Psoas muscle (tissue), 8 donors: ENCODE measurements around the gene CDH4. TPM values are rescaled to one million over a fixed set of nuclear protein-coding genes. Genes with fewer than 3 reads are reported as not detected.

Experiments used
- ATAC-seq, 4 donors: fragments of 200-7000 bp; cut with Tn5 transposase; one replicate each; pipeline ENCODE4 v1.9.1; 2020; ENCODE audit warnings: moderate library complexity in 3 of 4, mild to moderate bottlenecking in 2 of 4
- DNase-seq, 2 donors: peaks; one replicate each; pipeline ENCODE4 v3.0.0-alpha.2; 2020
- H3K27ac ChIP-seq: fragments of 200-600 bp; one replicate; pipeline ENCODE4 v1.8.0; 2022
- H3K27me3 ChIP-seq, 3 donors: fragments of 200-600 bp in 1 of 3; one replicate each; pipeline versions ENCODE4 v1.6.1 to v1.8.0; 2013 to 2022; ENCODE audit warnings: low read length in 2 of 3, mild to moderate bottlenecking in 2 of 3, moderate library complexity in 1 of 3; ENCODE audit not compliant: insufficient read depth in 3 of 3
- H3K36me3 ChIP-seq, 2 donors: fragments of 200-600 bp in 1 of 2; one replicate each; pipeline versions ENCODE4 v1.6.1 to v1.8.0; 2013 to 2022; ENCODE audit warnings: low read depth in 1 of 2, mild to moderate bottlenecking in 1 of 2, moderate library complexity in 1 of 2; ENCODE audit not compliant: insufficient read depth in 1 of 2
- H3K4me1 ChIP-seq: fragments of 200-600 bp; one replicate; pipeline ENCODE4 v1.8.0; 2022
- H3K4me3 ChIP-seq: fragments of 200-600 bp; one replicate; pipeline ENCODE4 v1.8.0; 2022; ENCODE audit warnings: mild to moderate bottlenecking
- H3K9me3 ChIP-seq: fragments of 200-600 bp; one replicate; pipeline ENCODE4 v1.8.0; 2022
- WGBS, 3 donors: extraction: QIAGEN DNeasy Blood & Tissue Kit; methylation state at CpG; one replicate each; pipeline versions ENCODE4 v1.1.6 to v1.1.7; 2013; 5-methylcytosine and 5-hydroxymethylcytosine counted together
- intact Hi-C, 2 donors: fragments of 100-400 bp; cut with DNase I; formaldehyde crosslinking; loops; one replicate each; pipeline versions ENCODE4 v1.11.0 to v1.14.2; 2022
- polyA plus RNA-seq, 3 donors: library from polyadenylated mRNA; stranded (reverse); fragments of 200-250 nt; gene quantifications; one replicate each; pipeline ENCODE4 v1.2.3, GENCODE V29; 2013
- total RNA-seq, 4 donors: library from RNA; stranded (reverse); fragmentation: NEBNext Ultra II Directional in 2 of 4; extraction: Animal tissue kit (Norgen Biotek cat#: 25700) in 2 of 4; gene quantifications; one replicate each; pipeline versions ENCODE4 v1.2.1 to v1.2.4, GENCODE V29; 2021 to 2023
- TF ChIP-seq, protein P1 (sequence below): fragments of 200-600 bp; IDR thresholded peaks from one replicate; pipeline ENCODE4 v1.8.0; 2022; ENCODE audit warnings: antibody characterized with exemption
- donor health status: healthy with polysubstance abuse.
- donor health status: DM: no; HTN: no; CAD: no; lungs with moderate emphysema.
- donor health status: Bipolar disorder and iron deficiency.
- donor health status: healthy.
- donor health status: DM: yes; HTN: yes; CAD: no.
- donor health status: DM: no; HTN: no; CAD: no.
- donor health status: DM: no; HTN: no; CAD: no.
- donor health status: DM: yes; HTN: yes; CAD: no.

Gene CDH4
- total and polyA plus RNA-seq, 7 donors = 0.26 to 1.0 (median 0.34) TPM

DNA sequence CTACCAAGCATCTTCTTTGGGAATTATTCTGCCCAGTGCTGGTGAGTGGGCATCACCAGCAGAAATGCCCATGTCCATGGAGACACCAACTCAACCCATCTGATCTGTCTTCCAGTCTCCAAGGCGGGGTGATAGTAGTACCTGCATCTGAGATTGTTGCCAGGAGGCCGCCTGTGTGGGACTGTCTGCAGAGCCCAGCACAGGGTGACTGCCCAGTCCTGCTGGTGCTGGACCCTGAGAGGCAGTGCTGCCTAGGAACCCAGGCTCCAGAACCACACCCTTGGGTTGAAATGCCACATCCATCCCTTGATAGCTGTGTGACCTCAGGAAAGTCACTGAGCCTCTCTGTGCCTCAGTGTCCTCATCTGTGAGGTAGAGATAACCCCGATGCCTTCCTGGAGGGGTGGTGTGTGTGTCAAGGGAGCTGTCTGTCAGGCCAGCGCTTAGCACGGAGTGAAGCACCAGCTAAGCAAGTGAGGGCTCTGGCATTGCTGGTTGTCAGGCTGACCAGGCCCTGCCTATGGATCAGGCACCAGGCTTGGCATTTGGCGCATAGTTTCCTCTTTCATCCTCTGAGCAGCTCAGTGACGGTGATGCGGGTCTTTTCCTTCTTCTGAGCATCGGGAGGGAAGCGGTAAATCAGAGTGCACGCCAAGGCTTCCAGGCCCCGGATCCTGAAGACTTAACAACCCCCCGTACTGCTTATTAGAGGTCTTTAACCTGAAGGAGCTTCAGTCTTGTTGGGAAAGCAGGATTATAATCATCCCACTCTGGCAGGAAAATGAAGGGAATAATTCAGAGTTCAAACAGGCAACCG, 268.2 kb downstream of the CDH4 start:
- Histone ChIP-seq H3K27ac (no peak overlapping the region), H3K36me3 (no peaks in the 10 kb centered on the region), H3K9me3 (no peaks in the 10 kb centered on the region), H3K4me1 (no peaks in the 10 kb centered on the region), H3K27me3 (no peaks in the 10 kb centered on the region), H3K4me3 (no peak overlapping the region)
- WGBS, 3 donors = 81 to 85% (median 83%) methylated on average over 14 of the region's 14 CpGs
- intact Hi-C loops = no loop called here
- TF ChIP-seq, protein P1, sequence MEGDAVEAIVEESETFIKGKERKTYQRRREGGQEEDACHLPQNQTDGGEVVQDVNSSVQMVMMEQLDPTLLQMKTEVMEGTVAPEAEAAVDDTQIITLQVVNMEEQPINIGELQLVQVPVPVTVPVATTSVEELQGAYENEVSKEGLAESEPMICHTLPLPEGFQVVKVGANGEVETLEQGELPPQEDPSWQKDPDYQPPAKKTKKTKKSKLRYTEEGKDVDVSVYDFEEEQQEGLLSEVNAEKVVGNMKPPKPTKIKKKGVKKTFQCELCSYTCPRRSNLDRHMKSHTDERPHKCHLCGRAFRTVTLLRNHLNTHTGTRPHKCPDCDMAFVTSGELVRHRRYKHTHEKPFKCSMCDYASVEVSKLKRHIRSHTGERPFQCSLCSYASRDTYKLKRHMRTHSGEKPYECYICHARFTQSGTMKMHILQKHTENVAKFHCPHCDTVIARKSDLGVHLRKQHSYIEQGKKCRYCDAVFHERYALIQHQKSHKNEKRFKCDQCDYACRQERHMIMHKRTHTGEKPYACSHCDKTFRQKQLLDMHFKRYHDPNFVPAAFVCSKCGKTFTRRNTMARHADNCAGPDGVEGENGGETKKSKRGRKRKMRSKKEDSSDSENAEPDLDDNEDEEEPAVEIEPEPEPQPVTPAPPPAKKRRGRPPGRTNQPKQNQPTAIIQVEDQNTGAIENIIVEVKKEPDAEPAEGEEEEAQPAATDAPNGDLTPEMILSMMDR = no peak
- ATAC-seq (no peak), DNase-seq (no peak)

DNA sequence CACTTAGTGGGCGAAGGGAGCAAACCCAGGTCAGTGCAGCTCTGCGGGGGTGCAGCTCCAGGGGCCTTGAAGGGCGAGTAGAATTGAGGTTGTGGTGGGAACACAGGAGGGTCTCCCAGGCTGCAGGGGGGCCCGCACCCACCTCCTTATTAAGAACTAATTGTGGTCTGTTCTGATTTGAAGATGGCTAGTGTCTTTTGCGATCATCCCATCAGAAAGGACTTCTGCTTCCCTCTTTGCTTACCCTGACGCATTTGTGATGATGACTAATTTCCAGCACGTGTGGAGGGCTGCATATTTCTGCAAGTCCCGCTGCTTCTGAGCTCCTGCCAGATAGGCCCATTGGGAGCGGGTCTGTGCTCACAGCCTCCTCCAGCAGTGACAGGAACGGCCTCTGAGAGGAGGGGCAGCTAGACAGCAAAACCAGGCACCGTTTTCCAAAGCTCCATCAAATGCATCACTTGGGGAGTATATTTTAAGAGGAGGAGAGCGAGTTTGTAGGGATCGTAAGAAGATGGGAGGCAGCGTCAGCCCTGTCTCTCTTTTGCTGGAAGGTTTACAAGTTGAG, 268.9 kb downstream of the CDH4 start:
- H3K27me3 ChIP-seq = no peaks in the 10 kb centered on the region
- no peaks in the 10 kb centered on the region for H3K9me3 ChIP-seq

DNA sequence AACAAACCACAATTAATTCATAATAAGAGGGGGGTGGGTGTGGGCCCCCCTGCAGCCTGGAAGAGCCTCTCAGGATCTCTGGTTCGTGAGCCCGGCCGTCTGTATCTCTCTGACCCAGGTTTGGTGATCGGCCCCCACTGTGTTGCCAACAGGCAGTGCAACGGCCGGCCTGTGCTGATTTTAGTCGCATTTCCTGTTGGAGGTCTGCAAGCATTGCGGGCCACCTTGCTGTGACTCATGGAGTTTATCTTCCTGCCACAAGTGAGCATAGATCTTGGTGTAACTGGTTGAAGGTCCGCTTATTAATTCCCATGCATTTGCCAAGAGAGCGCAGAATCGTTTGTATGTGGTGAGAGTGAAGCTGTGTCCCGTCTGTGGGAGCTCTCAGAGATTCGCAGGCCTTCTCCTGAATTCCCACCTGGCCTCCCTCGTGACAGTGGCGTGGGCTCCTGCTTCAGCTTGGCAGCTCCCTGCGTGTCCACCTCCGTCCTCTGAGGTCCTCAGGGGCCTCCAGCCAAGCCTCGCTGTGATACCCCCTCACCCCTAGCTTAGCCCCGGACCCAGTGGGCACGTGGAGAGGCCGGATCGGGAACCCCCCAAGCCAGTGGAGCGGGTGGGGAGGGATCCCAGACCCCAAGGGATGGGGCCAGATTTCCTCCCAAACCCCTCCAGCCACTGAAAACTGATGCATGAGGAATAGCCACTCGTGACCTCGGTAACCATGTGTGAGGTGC, 269.8 kb downstream of the CDH4 start:
- Histone ChIP-seq H3K4me1 (no peaks in the 10 kb centered on the region), H3K4me3 (no peak overlapping the region), H3K27me3 (no peaks in the 10 kb centered on the region), H3K27ac (no peak overlapping the region), H3K9me3 (no peaks in the 10 kb centered on the region), H3K36me3 (no peaks in the 10 kb centered on the region)
- intact Hi-C loops = no loop called here
- ATAC-seq (no peak), DNase-seq (no peak)
- TF ChIP-seq, protein P1 = no peak
- WGBS, 3 donors = 83 to 86% (median 83%) methylated on average over 25 of the region's 25 CpGs

More for the DNA sequence above, 268.9 kb downstream of the CDH4 start:
- Histone ChIP-seq H3K4me1 (no peaks in the 10 kb centered on the region), H3K36me3 (no peaks in the 10 kb centered on the region), H3K27ac (no peak overlapping the region), H3K4me3 (no peak overlapping the region)
- 51 to 63% (median 55%) methylated on average over 14 of the region's 14 CpGs for WGBS, 3 donors
- TF ChIP-seq, protein P1 = no peak
- intact Hi-C loops = no loop called here
- DNase-seq (no peak), ATAC-seq (no peak)

DNA sequence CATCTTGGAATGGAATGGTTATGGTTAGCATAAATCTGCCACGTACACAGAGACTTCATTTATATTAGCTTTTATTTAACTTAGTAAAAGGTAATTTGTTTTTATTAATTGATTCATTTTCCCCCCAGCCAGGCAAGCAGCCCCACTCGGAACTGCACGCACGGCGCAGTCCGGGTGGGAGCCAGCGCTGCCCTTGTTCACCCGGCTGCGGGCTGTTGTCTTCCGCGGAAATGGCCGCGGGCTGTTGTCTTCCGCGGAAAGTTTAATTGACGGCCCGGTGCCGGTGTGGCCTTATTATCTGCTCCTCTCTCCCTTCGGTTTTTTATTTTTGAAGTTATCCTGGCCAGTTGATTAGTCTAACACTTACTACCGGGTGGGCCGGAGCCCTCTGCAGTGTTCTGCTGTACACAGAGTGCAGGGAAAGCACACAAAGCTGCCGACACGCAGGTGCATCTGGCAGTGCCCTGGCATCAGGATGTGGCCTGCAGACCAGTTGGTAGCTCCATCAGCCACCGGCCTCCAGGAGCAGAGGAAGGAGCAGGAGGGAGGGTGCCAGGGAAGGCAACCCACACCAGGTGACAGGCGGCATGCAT, 270.5 kb downstream of the CDH4 start:
- no peak for DNase-seq
- intact Hi-C loops = no loop called here
- Histone ChIP-seq H3K4me3 (no peak overlapping the region), H3K9me3 (no peaks in the 10 kb centered on the region), H3K36me3 (no peaks in the 10 kb centered on the region), H3K27me3 (no peaks in the 10 kb centered on the region), H3K27ac (no peak overlapping the region), H3K4me1 (no peaks in the 10 kb centered on the region)
- TF ChIP-seq, protein P1 = no peak
- WGBS, 3 donors = 93 to 96% (median 93%) methylated on average over 25 of the region's 25 CpGs
- ATAC-seq = no peak
